HEK293 (cell line): ENCODE measurements around the gene ARHGAP42.
A peak's percentile ranks its signal among the peaks of the same experiment; 100 is the strongest.

Source experiments
- GLI2 ChIP-seq: fragments of 450-650 bp; formaldehyde crosslinking; IDR thresholded peaks from 2 replicates; pipeline ENCODE4; 2017; ENCODE audit warnings: missing biosample characterization, missing genetic modification characterization, low read depth, borderline replicate concordance
- GLIS1 ChIP-seq: fragments of 450-650 bp; formaldehyde crosslinking; IDR thresholded peaks from 2 replicates; pipeline ENCODE4 v1.5.1; 2016; ENCODE audit warnings: missing biosample characterization, missing genetic modification characterization
- HOXA7 ChIP-seq: sonication (generic); formaldehyde crosslinking; IDR thresholded peaks from 2 replicates; pipeline ENCODE4 v1.8.1; 2022; ENCODE audit warnings: missing genetic modification reagents, borderline replicate concordance
- HOXC10 ChIP-seq: sonication (generic); formaldehyde crosslinking; IDR thresholded peaks from 2 replicates; pipeline ENCODE4 v1.8.1; 2023; ENCODE audit warnings: mild to moderate bottlenecking, missing genetic modification reagents
- KLF10 ChIP-seq: fragments of 450-650 bp; IDR thresholded peaks from 2 replicates; pipeline ENCODE4 v1.5.1; 2018; ENCODE audit warnings: missing biosample characterization, mild to moderate bottlenecking, missing genetic modification characterization
- REPIN1 ChIP-seq: fragments of 450-650 bp; formaldehyde crosslinking; IDR thresholded peaks from 2 replicates; pipeline ENCODE4 v1.5.1; 2017; ENCODE audit warnings: missing biosample characterization, missing genetic modification characterization, low read depth
- SETDB1 ChIP-seq: IDR thresholded peaks from one replicate; pipeline ENCODE4 v1.6.1; 2017; ENCODE audit warnings: mild to moderate bottlenecking, low read length, moderate library complexity, mixed read lengths; ENCODE audit not compliant: insufficient read length
- SP2 ChIP-seq: fragments of 450-650 bp; formaldehyde crosslinking; IDR thresholded peaks from 2 replicates; pipeline ENCODE4 v1.5.1; 2016; ENCODE audit warnings: missing biosample characterization, missing genetic modification characterization
- SP7 ChIP-seq: fragments of 450-650 bp; formaldehyde crosslinking; IDR thresholded peaks from 2 replicates; pipeline ENCODE4 v1.5.1; 2016; ENCODE audit warnings: missing biosample characterization, missing genetic modification characterization
- TSHZ1 ChIP-seq: fragments of 450-650 bp; formaldehyde crosslinking; IDR thresholded peaks from 2 replicates; pipeline ENCODE4 v1.5.1; 2016; ENCODE audit warnings: missing biosample characterization, missing genetic modification characterization, borderline replicate concordance
- ZBTB49 ChIP-seq: fragments of 450-650 bp; formaldehyde crosslinking; IDR thresholded peaks from 2 replicates; pipeline ENCODE4 v1.5.1; 2016; ENCODE audit warnings: missing biosample characterization, missing genetic modification characterization, low read depth
- ZFHX2 ChIP-seq: fragments of 450-650 bp; formaldehyde crosslinking; conservative IDR thresholded peaks from 2 replicates; pipeline ENCODE4 v1.5.1; 2016; ENCODE audit warnings: missing biosample characterization, missing genetic modification characterization
- ZIC2 ChIP-seq: fragments of 450-650 bp; formaldehyde crosslinking; IDR thresholded peaks from 2 replicates; pipeline ENCODE4 v1.5.1; 2016; ENCODE audit warnings: missing biosample characterization, missing genetic modification characterization
- ZNF133 ChIP-seq: fragments of 450-650 bp; formaldehyde crosslinking; IDR thresholded peaks from 2 replicates; pipeline ENCODE4 v1.5.1; 2016; ENCODE audit warnings: missing biosample characterization, missing genetic modification characterization
- ZNF138 ChIP-seq: fragments of 450-650 bp; formaldehyde crosslinking; IDR thresholded peaks from 2 replicates; pipeline ENCODE4 v1.5.1; 2016; ENCODE audit warnings: missing biosample characterization, missing genetic modification characterization, borderline replicate concordance
- ZNF169 ChIP-seq: fragments of 450-650 bp; formaldehyde crosslinking; IDR thresholded peaks from 2 replicates; pipeline ENCODE4 v1.5.1; 2016; ENCODE audit warnings: missing biosample characterization, missing genetic modification characterization
- ZNF202 ChIP-seq: fragments of 450-650 bp; formaldehyde crosslinking; IDR thresholded peaks from 2 replicates; pipeline ENCODE4 v1.5.1; 2016; ENCODE audit warnings: missing biosample characterization, missing genetic modification characterization, borderline replicate concordance
- ZNF211 ChIP-seq: fragments of 450-650 bp; formaldehyde crosslinking; IDR thresholded peaks from 2 replicates; pipeline ENCODE4 v1.5.1; 2016; ENCODE audit warnings: low read depth, missing biosample characterization, missing genetic modification characterization
- ZNF221 ChIP-seq: fragments of 450-650 bp; formaldehyde crosslinking; IDR thresholded peaks from 2 replicates; pipeline ENCODE4 v1.5.1; 2017; ENCODE audit warnings: missing biosample characterization, missing genetic modification characterization, borderline replicate concordance
- ZNF280D ChIP-seq: fragments of 450-650 bp; formaldehyde crosslinking; IDR thresholded peaks from 2 replicates; pipeline ENCODE4 v1.5.1; 2016; ENCODE audit warnings: missing biosample characterization, missing genetic modification characterization
- ZNF311 ChIP-seq: fragments of 450-650 bp; formaldehyde crosslinking; IDR thresholded peaks from 2 replicates; pipeline ENCODE4 v1.5.1; 2017; ENCODE audit warnings: missing biosample characterization, missing genetic modification characterization, borderline replicate concordance
- ZNF529 ChIP-seq: fragments of 450-650 bp; formaldehyde crosslinking; IDR thresholded peaks from 2 replicates; pipeline ENCODE4 v1.5.1; 2017; ENCODE audit warnings: missing genetic modification characterization, missing biosample characterization; ENCODE audit not compliant: insufficient replicate concordance
- ZNF600 ChIP-seq: fragments of 450-650 bp; formaldehyde crosslinking; IDR thresholded peaks from 2 replicates; pipeline ENCODE4 v1.5.1; 2016; ENCODE audit warnings: missing biosample characterization, missing genetic modification characterization
- ZNF645 ChIP-seq: fragments of 450-650 bp; formaldehyde crosslinking; IDR thresholded peaks from 2 replicates; pipeline ENCODE4; 2016; ENCODE audit warnings: missing biosample characterization, missing genetic modification characterization
- ZNF664 ChIP-seq: fragments of 450-650 bp; formaldehyde crosslinking; IDR thresholded peaks from 2 replicates; pipeline ENCODE4 v1.5.1; 2016; ENCODE audit warnings: missing biosample characterization, missing genetic modification characterization
- ZNF670 ChIP-seq: fragments of 450-650 bp; formaldehyde crosslinking; IDR thresholded peaks from 2 replicates; pipeline ENCODE4 v1.5.1; 2016; ENCODE audit warnings: missing biosample characterization, missing genetic modification characterization, low read depth
- ZSCAN16 ChIP-seq: fragments of 450-650 bp; formaldehyde crosslinking; IDR thresholded peaks from 2 replicates; pipeline ENCODE4 v1.5.1; 2016; ENCODE audit warnings: missing biosample characterization, missing genetic modification characterization
- TF ChIP-seq, protein P1 (sequence below): fragments of 450-650 bp; formaldehyde crosslinking; IDR thresholded peaks from 2 replicates; pipeline ENCODE4 v1.5.1; 2016; ENCODE audit warnings: missing biosample characterization, missing genetic modification characterization

ARHGAP42 gene

DNA sequence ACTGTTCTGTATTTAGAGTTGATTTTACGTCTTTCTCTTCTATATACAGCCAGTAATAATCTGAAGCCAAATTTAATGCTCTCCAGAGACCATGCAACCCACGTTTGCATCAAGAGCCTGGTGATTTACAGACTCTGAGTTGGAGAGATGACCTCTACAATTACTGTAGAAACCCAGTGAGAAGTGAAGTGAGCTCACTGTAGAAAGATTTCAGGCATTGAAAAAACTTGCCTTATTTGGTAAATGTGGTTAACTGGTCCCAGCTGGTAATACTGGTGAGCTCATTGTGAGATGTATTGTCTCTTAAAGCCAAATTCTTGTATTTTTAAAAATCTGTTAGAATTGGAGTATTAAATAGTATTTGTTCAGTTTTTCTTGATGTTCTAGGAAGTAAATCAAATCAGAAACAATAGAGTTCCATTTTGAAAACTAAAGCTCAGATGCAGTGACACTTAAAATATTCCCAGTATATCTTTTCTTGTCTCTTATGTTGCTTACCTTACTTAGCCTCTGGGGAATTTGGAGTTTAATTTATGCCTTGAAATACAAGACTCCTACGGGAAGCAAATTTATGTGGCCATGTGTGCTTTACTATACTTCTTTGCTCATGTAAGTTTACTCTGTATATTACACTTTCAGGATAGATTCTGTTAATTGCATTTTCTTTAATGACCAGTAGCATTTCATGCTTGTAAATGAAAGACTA is 189.9 kb downstream of the ARHGAP42 start (continued):
- TF ChIP-seq ZBTB49 = no peak
- no peak for TF ChIP-seq GLIS1 (tag by site-specific recombination)
- no peak for TF ChIP-seq ZNF664 (tag by site-specific recombination)
- no peak for TF ChIP-seq ZNF529 (tag by site-specific recombination)
- peak; percentile 38; the same call in 1 of the 2 replicates for TF ChIP-seq KLF10 (tag by site-specific recombination)
- no peak for TF ChIP-seq ZNF138
- TF ChIP-seq ZIC2 (tag by site-specific recombination) = no peak
- no peak for TF ChIP-seq ZNF670 (tag by site-specific recombination)
- no peak for TF ChIP-seq ZNF221 (tag by site-specific recombination)
- no peak for TF ChIP-seq ZNF600 (tag by site-specific recombination)
- no peak for TF ChIP-seq GLI2 (tag by site-specific recombination)
- peak; percentile 54 for TF ChIP-seq SP7 (tag by site-specific recombination)
- TF ChIP-seq ZNF133 (tag by site-specific recombination) = no peak
- TF ChIP-seq SETDB1 = no peak
- no peak for TF ChIP-seq ZNF645 (tag by site-specific recombination)
- TF ChIP-seq ZNF280D (tag by site-specific recombination) = no peak
- no peak for TF ChIP-seq ZNF211
- no peak for TF ChIP-seq REPIN1 (tag by site-specific recombination)
- TF ChIP-seq HOXA7 (CRISPR knock-in tag) = no peak
- no peak for TF ChIP-seq ZNF202
- TF ChIP-seq HOXC10 (CRISPR knock-in tag) = no peak
- TF ChIP-seq ZNF169 (tag by site-specific recombination) = no peak
- no peak for TF ChIP-seq ZSCAN16 (tag by site-specific recombination)
- no peak for TF ChIP-seq SP2 (tag by site-specific recombination)
- TF ChIP-seq ZNF311 = no peak
- TF ChIP-seq, protein P1, sequence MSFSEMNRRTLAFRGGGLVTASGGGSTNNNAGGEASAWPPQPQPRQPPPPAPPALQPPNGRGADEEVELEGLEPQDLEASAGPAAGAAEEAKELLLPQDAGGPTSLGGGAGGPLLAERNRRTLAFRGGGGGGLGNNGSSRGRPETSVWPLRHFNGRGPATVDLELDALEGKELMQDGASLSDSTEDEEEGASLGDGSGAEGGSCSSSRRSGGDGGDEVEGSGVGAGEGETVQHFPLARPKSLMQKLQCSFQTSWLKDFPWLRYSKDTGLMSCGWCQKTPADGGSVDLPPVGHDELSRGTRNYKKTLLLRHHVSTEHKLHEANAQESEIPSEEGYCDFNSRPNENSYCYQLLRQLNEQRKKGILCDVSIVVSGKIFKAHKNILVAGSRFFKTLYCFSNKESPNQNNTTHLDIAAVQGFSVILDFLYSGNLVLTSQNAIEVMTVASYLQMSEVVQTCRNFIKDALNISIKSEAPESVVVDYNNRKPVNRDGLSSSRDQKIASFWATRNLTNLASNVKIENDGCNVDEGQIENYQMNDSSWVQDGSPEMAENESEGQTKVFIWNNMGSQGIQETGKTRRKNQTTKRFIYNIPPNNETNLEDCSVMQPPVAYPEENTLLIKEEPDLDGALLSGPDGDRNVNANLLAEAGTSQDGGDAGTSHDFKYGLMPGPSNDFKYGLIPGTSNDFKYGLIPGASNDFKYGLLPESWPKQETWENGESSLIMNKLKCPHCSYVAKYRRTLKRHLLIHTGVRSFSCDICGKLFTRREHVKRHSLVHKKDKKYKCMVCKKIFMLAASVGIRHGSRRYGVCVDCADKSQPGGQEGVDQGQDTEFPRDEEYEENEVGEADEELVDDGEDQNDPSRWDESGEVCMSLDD = no peak
- TF ChIP-seq ZFHX2 (tag by site-specific recombination) = no peak
- TF ChIP-seq TSHZ1 (tag by site-specific recombination) = peak; percentile 60
